IPS-18c (cell line): ENCODE data around the gene PRMT7.

Experiments used
- H3K4me3 ChIP-seq: 2 replicates; pipeline ENCODE4 v1.7.0; 2013; ENCODE audit warnings: low read depth, mild to moderate bottlenecking, low read length, moderate library complexity; ENCODE audit not compliant: insufficient read depth
- H3K9me3 ChIP-seq: one replicate; pipeline ENCODE4 v1.6.1; 2013; ENCODE audit warnings: mild to moderate bottlenecking, low read length, moderate library complexity; ENCODE audit not compliant: control insufficient read depth, insufficient read depth

The PRMT7 gene

DNA sequence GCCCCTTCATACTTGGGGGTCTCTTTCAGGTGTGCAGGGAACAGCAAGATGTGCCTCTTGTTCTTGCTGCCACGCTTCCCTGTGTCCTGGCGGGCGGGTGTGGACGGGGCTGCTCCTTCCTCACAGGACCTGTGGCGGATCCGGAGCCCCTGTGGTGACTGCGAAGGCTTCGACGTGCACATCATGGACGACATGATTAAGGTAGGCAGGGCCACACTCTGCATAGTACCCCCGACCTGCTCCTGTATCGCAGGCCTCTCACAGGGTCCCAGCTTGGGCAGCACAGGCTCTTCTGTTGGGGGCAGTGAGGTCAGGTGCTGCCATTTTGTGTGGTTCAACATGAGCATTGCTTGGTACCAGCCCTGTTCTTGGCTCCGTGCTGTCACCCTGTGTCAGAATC, 42.5 kb downstream of the PRMT7 start:
- H3K4me3 ChIP-seq: no peak overlapping the region
- H3K9me3 ChIP-seq: no peaks in the 10 kb centered on the region

DNA sequence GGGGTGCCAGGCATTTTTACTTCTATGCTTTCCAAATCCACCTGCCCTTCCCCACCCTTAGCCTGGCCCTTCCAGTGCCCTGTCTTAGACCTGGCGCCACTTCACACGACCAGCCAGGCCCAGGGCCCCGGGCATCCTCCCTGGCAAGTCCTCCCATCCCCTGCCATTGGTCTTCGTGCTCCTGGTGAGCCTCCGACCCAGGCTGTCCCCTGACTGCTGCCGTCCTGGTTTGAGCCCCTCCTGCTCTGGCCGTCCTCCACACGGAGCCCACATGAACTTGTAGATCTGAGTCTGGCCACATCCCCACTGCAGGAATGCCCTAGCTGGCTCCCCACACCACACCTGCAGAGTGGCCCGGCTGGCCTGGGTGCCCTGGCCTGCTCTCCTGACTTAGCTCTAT, 44.0 kb downstream of the PRMT7 start:
- H3K4me3 ChIP-seq: no peak overlapping the region
- no peaks in the 10 kb centered on the region for H3K9me3 ChIP-seq

DNA sequence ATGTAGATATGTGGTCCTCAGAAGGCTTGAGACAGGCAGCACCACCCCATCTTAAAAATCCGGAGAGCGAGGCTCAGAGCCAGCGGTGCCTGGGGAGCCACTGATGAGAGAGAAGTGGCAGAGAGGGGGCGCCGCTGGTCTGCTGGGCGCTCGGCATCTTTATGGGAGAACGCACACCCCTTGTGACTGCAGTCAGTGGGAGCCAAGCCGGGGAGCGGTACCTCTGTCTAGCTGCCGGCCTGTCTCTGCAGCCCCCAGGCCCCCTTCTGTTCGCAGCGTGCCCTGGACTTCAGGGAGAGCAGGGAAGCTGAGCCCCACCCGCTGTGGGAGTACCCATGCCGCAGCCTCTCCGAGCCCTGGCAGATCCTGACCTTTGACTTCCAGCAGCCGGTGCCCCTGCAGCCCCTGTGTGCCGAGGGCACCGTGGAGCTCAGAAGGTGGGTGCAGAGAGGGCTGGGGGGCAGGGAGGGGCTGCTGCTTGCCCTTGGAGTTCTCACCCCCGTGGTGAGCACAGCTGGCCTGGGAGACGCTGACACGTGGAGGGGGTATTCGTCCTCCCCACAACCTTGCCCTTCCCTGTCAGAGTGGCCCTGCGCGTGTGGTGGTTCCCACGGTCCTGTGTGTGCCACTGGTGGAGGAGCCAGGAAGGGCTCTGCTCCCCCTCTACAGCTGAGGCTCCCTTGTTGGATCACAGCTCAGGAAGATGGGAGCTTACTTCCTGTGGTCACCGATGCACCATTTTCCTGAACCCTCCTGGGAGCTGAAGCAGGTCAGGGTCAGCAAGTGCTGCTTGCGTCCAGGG, 44.8 kb downstream of the PRMT7 start:
- no peak overlapping the region for H3K4me3 ChIP-seq
- no peaks in the 10 kb centered on the region for H3K9me3 ChIP-seq

DNA sequence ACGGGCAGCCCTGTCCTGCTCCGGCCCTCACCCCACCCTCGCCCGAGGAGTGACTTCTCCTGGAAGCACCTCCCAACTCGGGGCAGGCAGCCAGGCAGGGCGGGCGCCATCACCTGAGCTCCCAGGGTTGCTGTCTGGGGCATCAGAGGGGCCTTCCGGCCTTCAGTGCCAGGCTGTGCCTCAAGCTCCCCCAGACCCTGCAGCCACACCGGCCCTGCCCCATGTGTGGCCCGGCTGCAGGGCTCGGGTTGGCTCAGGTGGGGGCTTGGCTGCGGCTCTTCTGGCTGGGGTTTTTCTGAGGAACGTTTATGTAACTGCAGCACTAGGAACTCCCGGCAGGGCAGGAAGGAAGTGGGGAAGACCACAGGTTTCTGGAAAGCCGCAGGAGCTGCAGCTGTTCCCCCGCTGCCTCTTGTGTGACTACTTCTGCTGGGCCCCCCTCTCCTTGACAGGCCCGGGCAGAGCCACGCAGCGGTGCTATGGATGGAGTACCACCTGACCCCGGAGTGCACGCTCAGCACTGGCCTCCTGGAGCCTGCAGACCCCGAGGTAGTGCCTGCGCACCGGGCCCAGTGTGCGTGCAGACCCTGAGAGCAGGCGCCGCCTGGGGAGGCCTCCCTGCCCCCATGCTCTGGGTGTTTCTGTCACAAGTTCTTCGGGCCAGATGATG, 45.6 kb downstream of the PRMT7 start:
- H3K4me3 ChIP-seq: no peak overlapping the region
- no peaks in the 10 kb centered on the region for H3K9me3 ChIP-seq

DNA sequence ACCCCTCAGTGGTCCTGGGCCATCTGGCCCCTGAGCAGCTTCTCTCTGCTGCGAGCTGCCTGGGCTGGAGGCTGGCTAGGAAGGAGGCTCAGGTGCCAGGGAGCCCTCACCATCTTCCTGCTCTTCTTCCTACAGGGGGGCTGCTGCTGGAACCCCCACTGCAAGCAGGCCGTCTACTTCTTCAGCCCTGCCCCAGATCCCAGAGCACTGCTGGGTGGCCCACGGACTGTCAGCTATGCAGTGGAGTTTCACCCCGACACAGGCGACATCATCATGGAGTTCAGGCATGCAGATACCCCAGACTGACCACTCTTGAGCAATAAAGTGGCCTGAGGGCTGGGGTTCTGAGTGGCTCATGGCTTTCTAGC, 46.1 kb downstream of the PRMT7 start:
- Histone ChIP-seq H3K9me3 (no peaks in the 10 kb centered on the region), H3K4me3 (no peak overlapping the region)

DNA sequence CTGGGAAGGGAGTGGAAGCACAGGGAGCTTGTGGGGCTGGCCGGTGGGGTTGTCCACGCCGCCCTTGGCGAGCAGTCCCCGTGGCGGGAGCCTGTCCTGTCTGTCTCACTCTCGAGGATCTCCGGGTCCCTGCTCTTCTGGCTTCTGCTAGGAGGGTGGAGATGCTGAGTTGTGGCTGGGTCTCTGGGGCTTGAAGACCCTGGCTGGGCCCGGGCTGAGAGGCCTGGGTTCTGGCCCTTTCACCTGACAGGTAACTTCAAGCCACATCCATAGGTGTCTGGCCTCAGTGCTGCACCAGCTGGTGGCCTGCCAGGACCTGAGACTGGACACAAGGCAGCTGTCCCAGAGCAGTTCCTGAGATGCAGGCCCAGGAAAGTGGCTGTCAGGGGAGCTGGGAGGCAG, 46.7 kb downstream of the PRMT7 start:
- Histone ChIP-seq H3K9me3 (no peaks in the 10 kb centered on the region), H3K4me3 (no peak overlapping the region)

DNA sequence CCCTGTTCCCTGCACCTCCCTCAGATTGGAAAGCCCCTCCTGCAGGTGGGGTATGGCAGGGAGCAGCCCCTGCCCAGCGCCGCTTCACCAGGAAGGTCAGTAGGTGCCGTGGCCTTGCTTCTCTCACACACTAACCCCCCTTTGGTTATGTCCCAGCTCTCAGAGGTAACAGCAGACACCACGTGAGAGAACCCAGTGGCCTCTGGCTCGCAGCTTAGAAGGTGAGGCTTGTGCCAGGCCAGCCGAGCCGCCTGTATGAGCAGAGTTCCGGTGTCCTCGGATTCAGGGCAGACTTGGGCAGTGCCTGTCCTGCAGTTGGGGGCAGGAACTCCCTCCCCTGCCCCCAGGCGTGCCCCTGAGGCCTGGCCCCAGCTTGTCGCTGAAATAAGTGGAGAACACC, 47.1 kb downstream of the PRMT7 start:
- no peak overlapping the region for H3K4me3 ChIP-seq
- H3K9me3 ChIP-seq: no peaks in the 10 kb centered on the region

DNA sequence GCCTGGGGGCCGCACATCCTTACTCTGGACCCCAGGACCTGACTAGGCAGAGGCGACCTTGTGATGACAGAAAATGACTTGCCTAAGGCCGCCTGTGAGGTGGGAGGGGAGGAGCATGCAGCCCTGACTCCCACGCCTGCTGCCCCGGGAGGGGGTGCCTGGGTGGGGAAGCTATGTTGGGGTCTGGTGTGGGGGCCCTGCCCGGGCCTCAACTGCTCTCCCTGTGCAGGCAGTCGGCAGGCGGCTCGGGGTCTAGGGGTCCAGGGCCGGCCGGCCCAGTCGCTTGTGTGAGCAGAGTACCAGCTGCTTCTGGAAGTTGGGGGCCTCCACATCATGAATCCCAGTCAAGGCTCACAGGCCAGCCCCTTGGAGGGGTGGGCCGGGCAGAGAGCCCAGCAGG, 48.1 kb downstream of the PRMT7 start:
- Histone ChIP-seq H3K9me3 (no peaks in the 10 kb centered on the region), H3K4me3 (no peak overlapping the region)

DNA sequence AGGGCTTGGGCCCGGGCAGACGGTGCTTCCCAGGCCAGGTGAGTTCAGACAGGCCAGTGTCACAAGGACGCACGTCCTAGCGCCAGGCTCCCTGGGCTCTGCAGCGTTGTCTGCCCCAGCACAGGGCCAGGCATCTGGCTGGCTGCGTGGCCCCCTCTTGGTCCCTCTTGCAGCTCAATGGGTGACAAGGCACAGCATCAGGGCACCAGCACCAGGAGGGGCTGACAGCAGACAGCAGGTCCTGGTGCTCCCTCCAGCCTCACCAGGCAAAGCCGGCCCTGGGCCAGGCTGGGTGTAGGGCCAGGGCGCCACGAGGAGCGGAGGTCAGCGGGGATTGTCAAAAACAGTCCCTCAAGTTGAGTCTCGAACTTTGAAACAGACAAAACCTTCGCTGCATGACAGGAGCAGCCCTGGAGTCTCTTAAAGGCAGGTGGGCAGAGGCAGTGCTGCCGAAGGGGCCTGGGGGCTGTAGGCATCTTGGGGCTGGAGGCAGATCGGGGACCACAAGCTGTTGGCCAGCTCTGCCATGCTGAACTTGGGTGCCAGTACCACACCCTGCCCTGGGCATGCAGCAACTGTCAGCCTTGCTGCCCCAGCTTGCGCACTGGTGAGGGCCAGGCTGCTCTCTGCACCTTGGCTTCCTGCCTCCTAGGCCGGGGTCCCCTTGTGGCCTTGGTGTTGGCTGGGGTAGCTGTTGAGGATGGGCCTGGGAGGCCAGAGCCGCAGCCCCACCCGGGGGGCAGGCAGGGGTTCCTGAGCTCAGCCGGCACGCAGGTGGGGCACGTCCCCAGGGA, 48.8 kb downstream of the PRMT7 start:
- H3K4me3 ChIP-seq: no peak overlapping the region
- no peaks in the 10 kb centered on the region for H3K9me3 ChIP-seq

DNA sequence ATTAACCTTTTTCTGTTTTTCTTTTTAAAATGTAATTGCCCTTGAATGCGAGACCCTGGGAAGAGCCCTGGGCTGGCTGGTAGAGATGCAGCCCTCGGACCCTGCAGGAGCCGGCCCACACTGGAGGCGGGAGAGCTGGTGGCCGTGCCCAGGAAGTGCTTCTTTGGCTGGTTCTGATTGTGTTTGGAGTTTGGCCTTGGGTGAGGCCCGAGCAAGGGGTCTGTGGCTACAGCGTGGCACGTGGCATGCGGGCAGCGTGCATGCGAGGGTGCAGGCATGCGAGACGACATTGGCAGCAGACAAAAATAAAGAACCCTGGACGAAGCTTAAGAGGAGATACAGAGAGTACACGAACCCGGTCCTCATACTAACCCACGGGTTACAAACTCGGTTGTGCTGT, 49.7 kb downstream of the PRMT7 start:
- Histone ChIP-seq H3K4me3 (no peak overlapping the region), H3K9me3 (no peaks in the 10 kb centered on the region)

DNA sequence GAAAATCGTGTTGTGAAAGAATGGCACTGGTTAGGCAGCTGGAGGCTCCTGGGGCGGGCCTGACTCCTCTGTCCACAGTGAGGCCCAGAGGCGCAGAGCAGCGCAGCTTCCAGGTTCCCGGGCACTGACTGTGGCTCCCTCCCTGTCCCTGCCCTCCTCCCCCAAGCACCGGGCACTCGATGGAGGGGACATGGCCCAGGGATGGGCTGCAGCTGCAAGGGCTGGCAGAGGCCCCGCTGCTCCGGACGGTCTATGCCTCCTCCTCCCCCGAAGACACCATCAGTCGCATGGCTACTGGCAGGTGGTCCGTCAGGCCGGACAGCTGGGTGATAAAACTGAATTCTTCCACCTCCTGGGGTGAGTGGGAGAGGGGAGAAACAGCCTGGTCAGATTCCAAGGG, 50.1 kb downstream of the PRMT7 start:
- no peak overlapping the region for H3K4me3 ChIP-seq
- no peaks in the 10 kb centered on the region for H3K9me3 ChIP-seq

DNA sequence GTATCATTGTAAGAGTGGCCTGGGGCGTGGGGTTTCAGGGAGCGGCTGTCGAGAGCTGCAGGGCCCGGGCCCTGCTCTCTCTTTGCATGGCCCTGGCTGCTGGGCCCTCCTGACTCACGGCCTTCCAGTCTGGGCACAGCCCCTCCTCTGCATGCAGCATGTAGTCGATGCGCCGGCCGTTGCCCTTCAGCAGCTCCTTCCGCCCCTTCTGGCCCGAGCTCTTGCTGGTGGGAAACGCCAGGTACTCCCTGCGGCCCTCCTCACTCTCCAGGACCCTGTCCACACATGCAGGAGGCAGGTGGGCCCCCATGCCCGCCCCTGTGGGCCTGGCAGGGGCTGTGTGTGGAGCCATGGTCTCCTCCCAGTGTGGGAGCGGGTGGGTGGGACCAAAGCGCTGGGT, 50.7 kb downstream of the PRMT7 start:
- H3K9me3 ChIP-seq: no peaks in the 10 kb centered on the region

DNA sequence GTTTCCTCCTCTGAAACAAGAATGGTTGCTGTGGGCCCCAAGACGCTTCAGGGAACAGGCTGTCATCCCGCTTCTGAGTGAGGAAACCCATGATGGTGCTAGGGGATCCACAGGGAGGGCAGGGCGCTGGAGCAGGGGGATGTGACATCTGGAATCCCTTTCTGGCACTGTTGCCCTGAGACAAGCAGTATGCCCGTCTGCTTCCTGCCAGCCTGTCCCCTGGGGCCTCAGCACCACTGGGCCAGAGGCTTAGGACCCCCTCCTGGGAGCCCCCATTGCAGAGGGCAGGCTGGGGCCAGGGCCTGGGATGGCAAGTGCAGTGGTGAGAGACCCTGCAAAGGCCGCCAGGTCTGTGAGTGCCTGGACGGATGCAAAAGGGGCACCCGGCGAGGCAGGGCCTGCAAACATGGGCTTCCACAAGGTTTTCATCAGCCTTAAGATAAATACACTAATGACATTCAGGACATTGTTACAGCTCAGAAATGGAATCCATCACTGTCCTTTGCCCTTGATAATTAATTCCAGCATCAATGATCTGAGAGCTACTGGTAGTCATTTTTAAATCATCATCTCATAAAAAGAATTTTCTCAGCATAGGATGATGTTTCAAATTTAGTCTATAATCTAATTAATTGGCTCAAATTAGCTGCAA, 51.6 kb downstream of the PRMT7 start:
- H3K9me3 ChIP-seq: no peaks in the 10 kb centered on the region
- no peak overlapping the region for H3K4me3 ChIP-seq

More for the DNA sequence above, 50.7 kb downstream of the PRMT7 start:
- H3K4me3 ChIP-seq: no peak overlapping the region

DNA sequence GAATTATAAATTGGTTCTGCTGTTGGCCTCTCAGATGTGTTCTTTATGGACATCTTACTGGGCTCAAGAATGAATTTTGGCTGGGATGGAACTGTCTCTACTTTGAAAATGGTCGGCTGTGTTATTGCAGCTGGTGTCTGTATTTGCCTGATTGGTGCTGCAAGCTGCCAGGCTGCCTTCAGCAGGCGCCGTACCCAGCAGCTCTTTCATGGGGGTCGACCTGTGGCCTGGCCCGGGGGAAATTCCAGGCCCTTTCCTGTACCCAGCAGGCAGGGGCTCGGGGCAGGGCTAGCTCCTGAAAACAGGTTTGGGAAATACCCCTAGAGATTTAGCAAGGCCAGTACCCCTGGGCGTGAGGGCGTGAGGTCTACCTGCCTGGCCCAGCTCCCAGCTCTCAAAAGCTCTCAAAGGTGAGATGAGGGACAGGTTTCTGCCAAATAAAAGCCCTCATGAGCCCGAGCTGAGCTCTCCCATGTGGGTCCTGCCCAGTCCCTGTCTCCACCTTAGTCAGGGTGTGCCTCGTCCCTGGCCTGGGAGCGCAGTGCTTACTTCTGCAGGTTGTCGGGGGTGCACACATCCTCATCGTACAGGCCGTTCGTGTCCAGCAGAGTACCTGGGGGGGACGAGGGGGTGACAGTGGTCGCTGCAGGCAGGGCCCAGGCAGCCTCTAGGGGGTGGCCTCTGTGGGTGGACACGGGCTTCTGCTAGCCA, 52.3 kb downstream of the PRMT7 start:
- no peak overlapping the region for H3K4me3 ChIP-seq
- no peaks in the 10 kb centered on the region for H3K9me3 ChIP-seq

DNA sequence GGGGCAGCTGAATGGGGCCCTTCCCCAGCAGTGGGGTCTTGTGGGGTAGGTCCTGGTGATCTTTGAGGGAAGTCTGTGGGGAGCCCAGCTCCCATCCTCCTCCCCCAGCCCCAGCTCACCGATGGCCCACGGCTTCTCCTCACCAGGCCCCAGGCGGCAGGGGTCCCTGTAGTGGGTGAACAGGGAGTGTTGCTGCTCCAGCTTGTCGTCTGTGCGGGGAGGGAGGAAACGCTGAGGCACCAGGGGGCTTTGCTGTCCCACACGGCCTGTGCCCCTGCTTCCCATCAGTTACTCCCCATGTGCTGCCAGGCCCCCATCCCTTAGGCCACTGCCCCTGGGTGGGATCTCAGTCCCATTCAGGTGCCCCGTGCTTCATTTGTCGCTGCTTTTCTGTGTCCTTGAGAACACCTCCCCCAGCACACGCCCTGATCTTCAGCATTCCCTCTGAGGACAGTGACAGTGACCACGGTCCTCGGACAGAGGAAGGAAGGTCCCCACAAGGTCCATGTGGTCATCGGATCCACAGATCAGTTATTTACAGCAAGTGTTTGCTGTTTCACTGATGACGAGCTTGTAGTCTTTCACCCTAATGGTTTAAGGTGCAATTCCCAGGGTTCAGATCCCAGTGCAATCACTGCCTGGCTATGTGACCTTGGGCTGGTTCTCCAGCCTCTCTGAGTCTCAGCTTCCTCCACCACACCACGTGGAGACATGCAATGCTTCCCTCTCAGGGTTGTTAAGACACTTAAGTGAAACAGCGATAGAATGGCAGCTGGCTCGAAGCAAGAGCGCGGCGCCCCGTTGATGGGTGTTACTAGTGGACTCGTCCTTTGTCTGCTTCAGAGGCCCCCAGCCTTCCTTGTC, 53.1 kb downstream of the PRMT7 start:
- no peak overlapping the region for H3K4me3 ChIP-seq

DNA sequence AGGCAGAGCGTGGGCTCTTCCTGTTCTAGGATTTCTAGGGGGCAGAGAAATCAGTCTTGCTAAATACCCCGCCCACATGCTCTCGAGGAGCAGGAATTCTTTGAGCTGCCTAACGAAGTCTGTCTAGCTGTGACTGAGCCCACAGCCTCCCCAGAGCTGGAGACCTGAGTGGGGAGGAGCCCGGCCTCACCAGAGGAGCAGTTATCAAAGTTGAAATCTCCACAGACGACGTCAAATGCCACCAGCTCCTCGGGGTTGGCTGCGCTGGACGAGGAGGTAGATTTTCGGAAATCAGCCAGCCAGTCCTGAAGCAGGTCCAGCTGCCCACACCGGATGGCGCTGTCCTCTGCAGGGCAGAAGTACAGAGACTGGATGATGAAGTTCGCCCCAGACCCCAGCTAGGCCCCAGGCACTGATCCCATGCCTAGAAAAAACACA, 53.8 kb downstream of the PRMT7 start:
- Histone ChIP-seq H3K4me3 (no peak overlapping the region), H3K9me3 (no peaks in the 10 kb centered on the region)

More for the DNA sequence above, 53.1 kb downstream of the PRMT7 start:
- no peaks in the 10 kb centered on the region for H3K9me3 ChIP-seq
